GM19043 (cell line): Measurements from ENCODE around the gene CFAP99.

Experiments used
- ATAC-seq: cut with Tn5 transposase; IDR thresholded peaks from one replicate; pipeline ENCODE4 v1.9.1; 2021; ENCODE audit warnings: low read depth; ENCODE audit not compliant: unreplicated experiment

The CFAP99 gene

GRCh38 chr4:2409381-2409783, 9.4 kb upstream of the CFAP99 start:
- ATAC-seq: no peak

- ATAC-seq: no peak
Measured at GRCh38 chr4:2411786-2412510, 6.8 kb upstream of the CFAP99 start.

GRCh38 chr4:2412534-2412884, 6.2 kb upstream of the CFAP99 start:
- peak; percentile 21 for ATAC-seq

GRCh38 chr4:2412885-2413716, 5.7 kb upstream of the CFAP99 start:
- ATAC-seq: peak; percentile 48

GRCh38 chr4:2413821-2414610, 4.7 kb upstream of the CFAP99 start:
- ATAC-seq: no peak

GRCh38 chr4:2415213-2415612, 3.5 kb upstream of the CFAP99 start:
- ATAC-seq: no peak

- ATAC-seq: no peak
Measured at GRCh38 chr4:2415881-2416563, 2.7 kb upstream of the CFAP99 start.

- ATAC-seq: no peak
Measured at GRCh38 chr4:2416564-2417225, 2.1 kb upstream of the CFAP99 start.

GRCh38 chr4:2417226-2417764, 1.5 kb upstream of the CFAP99 start:
- ATAC-seq: no peak

GRCh38 chr4:2417765-2418649, 748 bp upstream of the CFAP99 start, which contains the start of gene ZFYVE28:
ZFYVE28 (minus strand) TSS chr4:2418645; CDS start chr4:2418323, 322 bp downstream.
- ATAC-seq: peak; percentile 9

- no peak for ATAC-seq
Measured at GRCh38 chr4:2419814-2420213, 1.1 kb downstream of the CFAP99 start.

GRCh38 chr4:2421928-2422327, 3.2 kb downstream of the CFAP99 start:
- ATAC-seq: no peak

GRCh38 chr4:2423066-2423465, 4.3 kb downstream of the CFAP99 start:
- ATAC-seq: no peak

- no peak for ATAC-seq
Measured at GRCh38 chr4:2423695-2424094, 4.9 kb downstream of the CFAP99 start.

- ATAC-seq: no peak
Measured at GRCh38 chr4:2424581-2424980, 5.8 kb downstream of the CFAP99 start.

- ATAC-seq: no peak
Measured at GRCh38 chr4:2425386-2426068, 6.8 kb downstream of the CFAP99 start.

- ATAC-seq: no peak
Measured at GRCh38 chr4:2426069-2426397, 7.3 kb downstream of the CFAP99 start.

GRCh38 chr4:2426711-2427275, 8.0 kb downstream of the CFAP99 start:
- ATAC-seq: no peak
